Measurements from ENCODE around the gene NDN. TPM values are rescaled to one million over a fixed set of nuclear protein-coding genes. Genes with fewer than 3 reads are reported as not detected.
A peak's percentile ranks its signal among the peaks of the same experiment; 100 is the strongest.

Gene NDN
- total and polyA plus RNA-seq, 7 donors, result 6.1 to 28.0 (median 11.7) TPM

GRCh38 chr15:23645371-23646164 lies 41.5 kb downstream of the NDN start:
- intact Hi-C loops (cut with DNase I), result no loop called here
- Histone ChIP-seq H3K9me3 (no peaks in the 10 kb centered on the region), H3K27ac (no peak overlapping the region), H3K4me3 (no peak overlapping the region), H3K27me3 (ENCODE audit: insufficient read depth in 3 of 3, low read length in 2 of 3) (peaks cover 0 to 5% (median 4%) of the 10 kb centered on the region in 3 donors), H3K4me1 (no peaks in the 10 kb centered on the region), H3K36me3 (ENCODE audit: insufficient read depth in 1 of 2, low read depth in 1 of 2) (no peaks in the 10 kb centered on the region)
- no peak for ATAC-seq
- TF ChIP-seq CTCF (IDR thresholded peaks at IDR 0.05), result no peak
- no peak for DNase-seq
- WGBS, 3 donors, result 83 to 88% (median 86%) methylated on average over 37 to 40 of the region's 40 CpGs

GRCh38 chr15:23644829-23645228 lies 42.3 kb downstream of the NDN start:
- intact Hi-C loops (cut with DNase I), result loop anchor here (5.0 kb wide), 1 partner anchor 232 kb away; no protein-coding TSS in a partner anchor
- 89 to 95% (median 90%) methylated on average over 12 to 13 of the region's 13 CpGs for WGBS, 3 donors
- peaks cover 0 to 5% (median 4%) of the 10 kb centered on the region in 3 donors for H3K27me3 ChIP-seq (ENCODE audit: insufficient read depth in 3 of 3, low read length in 2 of 3)

GRCh38 chr15:23642413-23643044 lies 44.6 kb downstream of the NDN start:
- DNase-seq, result peak; percentile 45 to 64
- no peaks in the 10 kb centered on the region for H3K27me3 ChIP-seq (ENCODE audit: insufficient read depth in 3 of 3, low read length in 2 of 3)

More at GRCh38 chr15:23644829-23645228, 42.3 kb downstream of the NDN start:
- Histone ChIP-seq H3K27ac (no peak overlapping the region), H3K9me3 (no peaks in the 10 kb centered on the region), H3K36me3 (ENCODE audit: insufficient read depth in 1 of 2, low read depth in 1 of 2) (no peaks in the 10 kb centered on the region), H3K4me3 (no peak overlapping the region), H3K4me1 (no peaks in the 10 kb centered on the region)
- TF ChIP-seq CTCF (IDR thresholded peaks at IDR 0.05), result no peak
- ATAC-seq (no peak), DNase-seq (no peak)

More at GRCh38 chr15:23642413-23643044, 44.6 kb downstream of the NDN start:
- peak in 3 of 4 donors; percentile 65 to 85 (median 76) for ATAC-seq
- intact Hi-C loops (cut with DNase I), result loop anchor here (2.0 to 5.0 kb wide), 2 partner anchors 214 to 235 kb away; no protein-coding TSS in a partner anchor
- Histone ChIP-seq H3K9me3 (no peaks in the 10 kb centered on the region), H3K4me1 (no peaks in the 10 kb centered on the region), H3K36me3 (ENCODE audit: insufficient read depth in 1 of 2, low read depth in 1 of 2) (no peaks in the 10 kb centered on the region), H3K27ac (no peak overlapping the region), H3K4me3 (no peak overlapping the region)
- TF ChIP-seq CTCF (IDR thresholded peaks at IDR 0.05), result peak; percentile 71
- WGBS, 3 donors, result 17 to 22% (median 19%) methylated on average over 13 of the region's 13 CpGs

Other genes with a start within 250 kb of the NDN start
- not detected for gene GOLGA6L2, start 240.1 kb downstream of the NDN start, total RNA-seq
- not detected for gene GOLGA6L2, start 240.1 kb downstream of the NDN start, polyA plus RNA-seq
- gene MKRN3, start 121.6 kb downstream of the NDN start, total RNA-seq, result 1 to 10 TPM in 2 of 4 donors, under 1 TPM in 2; 0.62 to 3.1 (median 1.4) TPM
- 1 to 10 TPM in 2 of 3 donors, under 1 TPM in 1; 0.86 to 6.0 (median 1.3) TPM for gene MKRN3, start 121.6 kb downstream of the NDN start, polyA plus RNA-seq
- gene MAGEL2, start 39.4 kb downstream of the NDN start, total RNA-seq, result under 1 TPM; 0.04 to 0.19 (median 0.09) TPM
- under 1 TPM in 2 of 3 donors, not detected in 1; 0.01 TPM for gene MAGEL2, start 39.4 kb downstream of the NDN start, polyA plus RNA-seq

All from psoas muscle (tissue), 8 donors.